Hepatic stellate cell (primary cell): ENCODE results near the gene CST7.

Experiments used
- DNase-seq: peaks from one replicate; pipeline ENCODE4 v3.0.0; 2011; ENCODE audit warnings: low spot score

The CST7 gene

GRCh38 chr20:24965065-24965919 is 16.2 kb downstream of the CST7 start:
- no peak for DNase-seq

- no peak for DNase-seq
Measured at GRCh38 chr20:24966317-24967012, 17.4 kb downstream of the CST7 start.

DNA sequence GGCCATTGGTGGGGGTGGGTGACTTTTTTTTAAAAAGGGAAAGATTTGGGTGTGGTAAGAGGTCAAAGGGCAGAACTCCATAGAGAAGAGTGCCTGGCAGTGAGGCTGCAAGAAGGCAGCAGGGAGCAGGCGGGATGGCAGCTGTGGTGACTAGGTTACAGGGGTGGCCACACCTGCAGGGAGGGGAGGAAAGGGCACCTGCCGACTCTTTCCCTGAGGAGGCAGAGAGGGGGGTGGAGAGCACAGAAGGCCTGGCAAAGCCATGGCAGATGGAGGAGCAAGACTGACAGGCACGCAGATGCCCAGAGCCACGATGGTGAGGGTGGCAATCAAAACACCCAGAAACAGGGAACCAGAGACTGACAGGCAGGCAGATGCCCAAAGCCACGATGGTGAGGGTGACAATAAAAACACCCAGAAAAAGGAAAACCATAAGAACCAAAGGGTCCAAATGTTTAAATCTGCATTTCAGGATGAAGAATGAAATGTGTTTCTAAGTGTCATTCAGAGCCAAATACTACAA is 19.3 kb downstream of the CST7 start:
- no peak for DNase-seq

DNA sequence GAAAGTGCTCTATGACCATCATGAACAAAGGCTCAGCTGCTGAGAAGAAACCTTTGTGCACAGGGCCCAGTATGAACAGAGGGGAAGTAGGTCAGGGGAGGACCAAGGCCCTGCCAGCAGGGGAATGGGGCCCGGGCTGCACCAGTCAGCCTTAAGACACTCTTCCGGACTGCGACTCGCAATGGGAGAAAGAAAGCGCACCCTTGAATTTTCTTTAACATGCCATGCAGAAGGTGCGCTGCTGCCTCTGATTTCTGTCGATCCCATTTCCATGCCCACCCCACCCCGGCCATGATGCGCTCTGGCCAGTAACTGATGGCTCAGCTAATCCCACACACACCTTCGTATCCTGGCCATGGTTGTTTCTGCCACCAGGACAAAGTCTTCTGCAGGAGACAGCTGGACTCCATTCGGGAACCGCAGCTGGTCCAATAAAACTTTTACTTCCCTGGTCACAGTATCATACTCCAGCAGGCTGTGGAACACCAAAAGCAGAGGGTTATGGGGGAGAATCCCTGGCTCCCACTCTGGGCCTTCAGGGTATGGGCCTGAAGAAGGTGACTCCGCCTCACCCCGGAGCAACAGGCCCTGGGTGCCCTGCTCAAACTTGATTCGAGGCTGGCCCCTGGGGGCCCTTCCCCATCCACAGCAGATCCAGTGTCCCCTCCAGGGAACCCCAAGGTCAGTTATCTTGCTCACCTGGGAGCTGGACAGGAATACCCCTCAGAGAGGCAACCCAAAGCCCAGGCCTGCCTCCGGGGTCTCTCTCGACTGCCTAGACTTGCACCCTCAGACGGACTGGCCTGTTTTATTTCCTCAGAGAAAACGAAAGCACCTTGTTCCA is 20.3 kb downstream of the CST7 start:
- DNase-seq, result no peak

DNA sequence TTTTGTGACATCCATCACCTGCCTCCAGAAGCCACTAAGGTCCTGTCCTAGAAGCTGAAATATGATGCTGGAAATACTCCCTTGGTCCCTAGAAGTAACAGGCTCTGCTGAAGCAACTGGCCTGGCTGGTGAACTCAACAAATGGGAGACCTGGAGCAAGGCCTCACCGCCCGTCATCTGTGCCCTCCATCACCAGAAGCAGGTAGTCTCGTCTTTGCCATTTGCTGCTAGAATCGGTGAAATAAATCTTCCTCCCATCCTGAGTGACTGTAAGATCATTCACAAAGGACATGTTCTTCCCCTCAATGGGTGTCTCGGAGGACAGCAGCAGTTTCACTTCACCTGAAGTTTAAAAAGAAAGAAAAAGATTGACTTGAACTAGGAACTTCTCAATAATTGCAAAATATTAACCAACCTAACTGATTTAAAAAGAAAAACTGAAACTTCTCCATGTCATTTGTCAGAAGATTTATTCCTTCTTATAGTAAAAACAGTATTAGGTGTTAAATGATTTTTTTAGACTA is 21.0 kb downstream of the CST7 start:
- DNase-seq, result no peak

DNA sequence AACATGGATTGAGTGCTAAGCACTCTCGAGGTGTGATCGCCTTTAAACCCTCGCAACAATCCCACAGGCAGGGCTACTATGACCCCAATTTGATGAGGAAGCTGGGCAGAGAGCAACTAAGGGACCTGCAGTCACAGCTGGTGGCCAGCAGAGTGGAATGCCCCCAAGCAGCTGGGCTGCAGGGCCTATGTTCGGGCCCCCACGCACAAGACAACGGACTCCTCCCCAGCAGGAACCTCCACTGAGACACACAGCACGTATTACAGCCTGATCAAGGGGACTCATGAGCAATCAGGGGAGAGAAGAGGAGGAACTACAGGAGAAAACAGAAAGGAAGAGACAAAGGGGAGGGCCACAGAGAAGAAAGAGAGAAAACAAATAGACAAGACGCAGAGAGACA is 21.7 kb downstream of the CST7 start:
- DNase-seq, result no peak

- no peak for DNase-seq
Measured at GRCh38 chr20:24971376-24972101, 22.5 kb downstream of the CST7 start.

DNA sequence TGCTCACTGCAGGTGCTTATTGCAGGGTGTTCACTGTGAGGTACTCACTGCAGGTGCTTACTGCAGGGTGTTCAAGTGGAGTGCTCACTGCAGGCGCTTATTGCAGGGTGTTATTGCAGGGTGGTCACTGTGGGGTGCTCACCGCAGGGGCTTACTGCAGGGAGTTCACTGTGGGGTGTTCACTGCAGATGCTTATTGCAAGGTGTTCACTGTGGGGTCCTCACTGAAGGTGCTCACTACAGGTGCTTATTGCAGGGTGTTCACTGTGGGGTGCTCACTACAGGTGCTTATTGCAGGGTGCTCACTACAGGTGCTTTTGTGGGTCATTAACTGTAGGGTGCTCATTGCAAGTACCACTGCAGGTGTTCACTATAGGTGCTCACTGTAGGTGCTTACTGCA is 23.3 kb downstream of the CST7 start:
- no peak for DNase-seq

DNA sequence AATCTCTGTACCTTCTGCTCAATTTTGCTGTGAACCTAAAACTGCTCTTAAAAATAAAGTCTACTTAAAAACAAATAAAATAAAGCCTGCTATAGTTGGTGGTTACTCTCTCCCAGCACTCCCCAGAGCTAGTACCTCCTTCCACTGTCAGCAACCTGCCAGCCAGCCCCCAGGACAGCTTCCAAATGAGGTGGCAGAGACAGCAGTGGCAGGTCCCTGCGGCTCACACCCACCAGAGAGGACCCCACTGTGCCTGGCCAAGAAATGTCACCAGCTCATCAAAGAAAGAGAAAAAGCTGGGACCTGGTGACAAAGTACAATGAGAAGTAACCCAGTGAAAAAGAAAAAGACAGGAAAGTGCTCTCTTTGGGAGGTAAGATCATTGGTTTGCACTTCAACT is 28.3 kb downstream of the CST7 start:
- no peak for DNase-seq

GRCh38 chr20:24977797-24978196 is 28.7 kb downstream of the CST7 start:
- DNase-seq, result no peak

- DNase-seq, result no peak
Measured at GRCh38 chr20:24978513-24978912, 29.4 kb downstream of the CST7 start.

GRCh38 chr20:24979036-24979960 is 30.2 kb downstream of the CST7 start:
- DNase-seq, result no peak

DNA sequence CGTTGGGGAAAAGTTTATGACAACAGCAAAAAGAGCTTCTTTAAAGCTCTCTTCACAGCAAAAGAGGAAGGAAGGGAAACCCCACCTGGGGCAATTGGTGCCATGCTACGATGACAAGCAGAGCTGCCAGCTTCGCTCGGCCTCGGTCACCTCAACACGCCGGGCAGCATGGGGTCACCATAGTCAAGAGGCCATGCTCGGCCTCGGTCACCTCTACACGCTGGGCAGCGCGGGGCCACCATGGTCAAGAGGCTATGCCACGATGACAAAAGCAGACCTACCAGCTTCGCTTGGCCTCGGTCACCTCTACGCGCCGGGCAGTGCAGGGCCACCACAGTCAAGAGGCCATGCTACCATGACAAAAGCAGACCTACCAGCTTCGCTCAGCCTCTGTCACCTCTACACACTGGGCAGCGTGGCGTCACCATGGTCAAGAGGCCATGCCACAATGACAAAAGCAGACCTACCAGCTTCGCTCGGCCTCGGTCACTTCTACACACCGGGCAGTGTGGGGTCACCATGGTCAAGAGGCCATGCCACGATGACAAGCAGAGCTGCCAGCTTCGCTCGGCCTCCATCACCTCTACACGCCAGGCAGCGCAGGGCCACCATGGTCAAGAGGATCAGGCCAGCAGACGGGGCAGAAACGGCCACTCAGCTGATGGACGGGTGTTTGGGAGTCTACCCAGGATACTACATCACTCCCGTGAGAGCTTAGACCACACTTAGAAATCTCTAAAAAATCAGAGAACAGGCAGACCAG is 31.4 kb downstream of the CST7 start:
- DNase-seq, result no peak

GRCh38 chr20:24981282-24981681 is 32.2 kb downstream of the CST7 start:
- no peak for DNase-seq

GRCh38 chr20:24981790-24982189 is 32.7 kb downstream of the CST7 start:
- DNase-seq, result no peak

DNA sequence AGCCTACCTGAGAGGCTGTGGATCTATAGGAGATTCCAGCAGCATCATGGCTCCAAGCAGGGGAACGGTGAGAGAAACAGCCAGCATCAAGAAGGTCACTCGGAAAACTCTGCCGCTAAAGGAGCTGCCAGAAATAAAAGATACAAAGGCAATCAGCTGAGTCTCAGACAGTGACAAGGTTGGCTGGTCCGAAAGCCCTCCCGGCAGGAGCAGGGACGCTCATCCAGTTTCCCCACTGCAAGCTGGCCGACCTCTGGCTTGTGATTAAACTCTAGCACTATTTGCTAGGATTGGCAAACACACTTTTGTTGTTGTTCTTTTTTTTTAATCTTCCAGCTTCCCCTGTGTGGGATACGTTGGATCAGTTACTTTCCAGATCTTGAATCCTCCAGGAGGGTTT is 34.8 kb downstream of the CST7 start:
- DNase-seq, result no peak

DNA sequence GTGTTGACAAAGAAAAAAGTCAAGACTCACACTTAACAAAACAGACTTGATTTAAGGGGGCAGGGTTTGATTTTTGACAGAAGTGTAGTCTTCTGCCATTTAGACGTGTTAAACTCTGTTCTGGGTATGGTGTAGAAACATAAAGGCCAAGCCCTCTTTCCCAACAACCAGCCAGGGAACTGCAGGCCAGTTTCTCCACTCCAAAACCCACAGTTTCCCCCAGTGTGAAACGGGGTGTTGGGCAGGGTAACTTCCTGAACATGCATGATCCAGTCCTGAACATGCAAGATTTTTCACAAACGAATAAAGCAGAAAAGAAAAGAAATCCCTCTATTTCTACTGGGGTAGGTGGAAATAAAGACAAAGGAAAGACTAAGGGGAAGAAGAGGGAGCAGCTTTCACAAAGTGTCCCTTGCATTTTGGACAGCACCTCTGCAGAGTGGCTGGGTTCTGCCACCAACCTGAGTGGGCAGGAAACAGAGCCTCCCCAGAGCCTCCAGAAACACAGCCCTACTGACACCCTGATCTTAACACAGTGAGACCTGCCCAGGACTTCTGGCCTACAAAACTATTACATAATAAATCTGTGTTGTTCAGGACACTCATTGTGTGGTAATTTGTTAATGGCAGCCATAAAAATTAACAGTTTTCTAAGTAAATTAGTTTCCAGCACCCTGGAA is 36.0 kb downstream of the CST7 start:
- DNase-seq, result no peak

GRCh38 chr20:24985802-24986201 is 36.7 kb downstream of the CST7 start:
- DNase-seq, result no peak

DNA sequence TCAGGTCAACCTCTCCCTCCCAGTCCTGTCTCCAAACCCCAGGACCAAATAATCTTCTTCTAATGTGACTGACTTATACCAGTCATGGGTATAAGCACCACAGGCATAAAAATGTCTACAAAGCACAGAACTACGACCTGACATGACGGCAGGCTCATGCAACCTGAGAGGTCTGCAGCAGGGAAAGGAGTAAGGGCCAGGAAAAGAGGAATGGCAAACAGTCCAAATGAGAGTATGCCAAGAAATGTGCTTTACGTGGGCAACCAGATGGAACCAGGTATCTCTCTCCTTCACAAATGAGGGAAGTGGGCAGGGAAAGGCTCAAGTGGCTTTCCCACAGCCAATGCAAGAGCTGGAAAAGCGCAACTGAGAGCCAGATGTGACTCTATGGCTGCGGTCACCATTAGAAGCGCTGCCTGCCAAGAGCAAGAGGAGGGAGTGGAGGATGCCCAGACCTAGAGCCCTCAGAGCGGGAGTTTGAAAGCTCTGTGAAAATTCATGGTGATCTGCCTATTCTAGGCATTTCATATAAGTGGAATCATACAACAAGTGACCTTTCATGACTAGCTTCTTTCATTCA is 37.5 kb downstream of the CST7 start:
- no peak for DNase-seq
